ENCODE results near the gene PBX4. TPM values are rescaled to one million over a fixed set of nuclear protein-coding genes. Genes with fewer than 3 reads are reported as not detected.

PBX4 gene
- total and polyA plus RNA-seq, 4 donors, result 2.2 to 8.3 (median 6.8) TPM

DNA sequence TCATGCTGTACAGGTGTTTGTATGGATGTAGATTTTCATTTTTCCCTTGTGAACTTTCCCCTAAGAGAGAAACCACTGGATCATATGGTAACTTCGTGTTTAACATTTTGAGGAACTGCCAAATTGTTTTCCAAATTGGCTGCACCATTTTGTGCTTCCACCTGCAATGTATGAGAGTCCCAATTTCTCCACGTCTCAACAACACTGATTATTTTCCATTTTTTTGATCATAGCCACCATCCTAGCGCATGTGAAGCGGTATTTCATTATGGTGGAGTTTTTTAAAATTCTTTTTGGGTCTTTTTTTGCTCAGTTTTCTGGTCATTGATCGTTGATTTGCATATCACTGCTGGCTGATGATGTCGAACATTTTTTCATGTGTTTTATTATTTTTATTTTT, 97.5 kb downstream of the PBX4 start:
- TF ChIP-seq, protein P1, sequence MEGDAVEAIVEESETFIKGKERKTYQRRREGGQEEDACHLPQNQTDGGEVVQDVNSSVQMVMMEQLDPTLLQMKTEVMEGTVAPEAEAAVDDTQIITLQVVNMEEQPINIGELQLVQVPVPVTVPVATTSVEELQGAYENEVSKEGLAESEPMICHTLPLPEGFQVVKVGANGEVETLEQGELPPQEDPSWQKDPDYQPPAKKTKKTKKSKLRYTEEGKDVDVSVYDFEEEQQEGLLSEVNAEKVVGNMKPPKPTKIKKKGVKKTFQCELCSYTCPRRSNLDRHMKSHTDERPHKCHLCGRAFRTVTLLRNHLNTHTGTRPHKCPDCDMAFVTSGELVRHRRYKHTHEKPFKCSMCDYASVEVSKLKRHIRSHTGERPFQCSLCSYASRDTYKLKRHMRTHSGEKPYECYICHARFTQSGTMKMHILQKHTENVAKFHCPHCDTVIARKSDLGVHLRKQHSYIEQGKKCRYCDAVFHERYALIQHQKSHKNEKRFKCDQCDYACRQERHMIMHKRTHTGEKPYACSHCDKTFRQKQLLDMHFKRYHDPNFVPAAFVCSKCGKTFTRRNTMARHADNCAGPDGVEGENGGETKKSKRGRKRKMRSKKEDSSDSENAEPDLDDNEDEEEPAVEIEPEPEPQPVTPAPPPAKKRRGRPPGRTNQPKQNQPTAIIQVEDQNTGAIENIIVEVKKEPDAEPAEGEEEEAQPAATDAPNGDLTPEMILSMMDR (IDR thresholded peaks at IDR 0.05; ENCODE audit: control extremely low read depth, extremely low read depth), result no peak
- H3K27ac ChIP-seq (ENCODE audit: low read depth in 1 of 2, low read length in 1 of 2), result no peak overlapping the region
- no peaks in the 10 kb centered on the region for H3K9me3 ChIP-seq (ENCODE audit: control insufficient read depth in 4 of 4, insufficient read depth in 3 of 4, low read length in 3 of 4)
- H3K9ac ChIP-seq (ENCODE audit: insufficient read depth in 1 of 2, low read length in 2 of 2), result no peak overlapping the region
- peaks cover 0 to 16% (median 6%) of the 10 kb centered on the region in 4 donors for H3K36me3 ChIP-seq (ENCODE audit: control insufficient read depth in 4 of 4, insufficient read depth in 4 of 4, low read length in 4 of 4)
- H3K4me3 ChIP-seq, result no peak overlapping the region
- WGBS, 2 donors, result 80 to 81% methylated on average over 6 of the region's 6 CpGs
- ATAC-seq (ENCODE audit: insufficient read depth, low FRiP score) (no peak), DNase-seq (no peak)
- no peaks in the 10 kb centered on the region for H3K27me3 ChIP-seq (ENCODE audit: control insufficient read depth in 3 of 3, insufficient read depth in 3 of 3, low read length in 2 of 3)
- H3K4me1 ChIP-seq (ENCODE audit: control insufficient read depth in 5 of 5, insufficient read depth in 5 of 5, low read length in 5 of 5), result peaks cover 0 to 6% (median 1%) of the 10 kb centered on the region in 5 donors

DNA sequence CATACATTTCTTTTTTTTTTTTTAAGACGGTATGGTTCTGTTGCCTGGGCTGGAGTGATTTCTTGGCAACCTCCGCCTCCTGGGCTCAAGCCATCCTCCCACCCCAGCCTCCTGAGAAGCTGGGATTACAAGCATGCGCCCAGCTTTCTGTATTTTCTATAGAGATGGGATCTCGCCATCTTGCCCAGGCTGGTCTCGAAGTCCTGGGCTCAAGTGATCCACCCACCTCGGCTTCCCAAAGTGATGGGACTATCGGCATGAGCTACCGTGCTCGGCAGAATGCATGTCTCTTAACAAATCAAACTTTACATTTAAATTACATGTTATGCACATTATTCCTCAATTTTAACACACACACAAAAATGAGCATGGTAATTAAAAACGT, 101.3 kb downstream of the PBX4 start:
- WGBS, 2 donors, result 87 to 92% methylated on average over 10 of the region's 10 CpGs
- no peaks in the 10 kb centered on the region for H3K27me3 ChIP-seq (ENCODE audit: control insufficient read depth in 3 of 3, insufficient read depth in 3 of 3, low read length in 2 of 3)
- no peak overlapping the region for H3K4me3 ChIP-seq

DNA sequence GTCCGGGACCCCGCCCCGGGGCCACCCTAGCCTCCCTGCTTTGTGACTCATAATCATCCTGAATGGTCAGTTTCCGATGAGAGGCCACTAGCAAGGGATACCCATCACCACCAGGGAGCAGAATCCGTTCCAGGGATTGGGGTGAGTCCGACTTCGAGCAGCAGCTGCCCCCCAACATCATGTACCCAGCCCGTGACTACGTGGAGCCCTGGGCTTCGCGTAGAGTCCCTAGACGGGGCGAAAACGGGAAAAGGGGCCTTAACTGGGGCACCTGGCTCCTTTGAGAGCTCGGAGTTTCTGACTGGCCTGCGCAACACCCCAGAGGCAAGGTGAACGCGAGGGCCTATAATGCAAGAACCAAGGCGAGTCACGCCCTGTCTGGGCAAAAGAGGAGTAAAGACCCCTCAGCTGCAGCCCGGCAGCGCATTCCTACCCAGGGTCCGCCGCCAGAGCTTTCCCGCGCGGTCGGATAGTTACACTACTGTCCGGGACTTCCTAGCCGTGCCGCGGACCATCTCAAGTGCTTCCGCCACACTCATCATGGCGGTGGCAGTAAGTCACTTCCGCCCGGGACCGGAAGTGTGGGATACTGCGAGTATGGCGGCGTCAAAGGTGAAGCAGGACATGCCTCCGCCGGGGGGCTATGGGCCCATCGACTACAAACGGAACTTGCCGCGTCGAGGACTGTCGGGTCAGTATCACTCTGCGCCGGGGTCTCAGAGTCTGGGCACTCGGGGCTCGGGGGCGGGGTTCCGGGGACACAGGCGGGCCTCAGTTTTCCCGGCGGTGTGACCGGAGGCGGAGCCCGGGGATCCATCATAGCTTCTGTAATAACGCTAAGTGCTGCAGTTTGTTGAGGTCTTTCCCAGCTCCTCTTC, 102.6 kb downstream of the PBX4 start, which contains the start of gene NDUFA13:
TSS of gene NDUFA13 (plus strand) at position 584 of the 878 bp plus-strand sequence. CDS start at position 598, 14 bp downstream.
- H3K27me3 ChIP-seq (ENCODE audit: control insufficient read depth in 3 of 3, insufficient read depth in 3 of 3, low read length in 2 of 3), result no peaks in the 10 kb centered on the region
- 6 to 7% methylated on average over 61 of the region's 61 CpGs for WGBS, 2 donors
- peak within 1 kb of the TSS; percentile 84 to 87 for H3K27ac ChIP-seq (ENCODE audit: low read depth in 1 of 2, low read length in 1 of 2)
- peak within 1 kb of the TSS; percentile 81 for H3K4me3 ChIP-seq
- peaks cover 0 to 10% (median 3%) of the 10 kb centered on the region in 4 donors for H3K36me3 ChIP-seq (ENCODE audit: control insufficient read depth in 4 of 4, insufficient read depth in 4 of 4, low read length in 4 of 4)
- TF ChIP-seq, protein P1 (IDR thresholded peaks at IDR 0.05; ENCODE audit: control extremely low read depth, extremely low read depth), result no peak
- H3K4me1 ChIP-seq (ENCODE audit: control insufficient read depth in 5 of 5, insufficient read depth in 5 of 5, low read length in 5 of 5), result peaks cover 0 to 9% (median 6%) of the 10 kb centered on the region in 5 donors
- peak; percentile 91 for ATAC-seq (ENCODE audit: insufficient read depth, low FRiP score)
- H3K9me3 ChIP-seq (ENCODE audit: control insufficient read depth in 4 of 4, insufficient read depth in 3 of 4, low read length in 3 of 4), result peaks cover 0 to 2% (median 0%) of the 10 kb centered on the region in 4 donors
- DNase-seq, result peak; percentile 96 to 97 (median 96)
- H3K9ac ChIP-seq (ENCODE audit: insufficient read depth in 1 of 2, low read length in 2 of 2), result peak within 1 kb of the TSS; percentile 19 to 88

More for the DNA sequence above, 101.3 kb downstream of the PBX4 start:
- Histone ChIP-seq H3K27ac (ENCODE audit: low read depth in 1 of 2, low read length in 1 of 2) (no peak overlapping the region), H3K4me1 (ENCODE audit: control insufficient read depth in 5 of 5, insufficient read depth in 5 of 5, low read length in 5 of 5) (peaks cover 0 to 9% (median 6%) of the 10 kb centered on the region in 5 donors), H3K9me3 (ENCODE audit: control insufficient read depth in 4 of 4, insufficient read depth in 3 of 4, low read length in 3 of 4) (peaks cover 0 to 2% (median 0%) of the 10 kb centered on the region in 4 donors), H3K36me3 (ENCODE audit: control insufficient read depth in 4 of 4, insufficient read depth in 4 of 4, low read length in 4 of 4) (peaks cover 0 to 10% (median 3%) of the 10 kb centered on the region in 4 donors), H3K9ac (ENCODE audit: insufficient read depth in 1 of 2, low read length in 2 of 2) (no peak overlapping the region)
- TF ChIP-seq, protein P1 (IDR thresholded peaks at IDR 0.05; ENCODE audit: control extremely low read depth, extremely low read depth), result no peak
- ATAC-seq (ENCODE audit: insufficient read depth, low FRiP score) (no peak), DNase-seq (no peak)

Measured in lung (tissue), 12 donors.